K562 (cell line): ENCODE results near the gene MYO16. TPM values are rescaled to one million over a fixed set of nuclear protein-coding genes. Genes with fewer than 3 reads are reported as not detected.

Source experiments
- ATAC-seq: fragments of 200-7000 bp; cut with Tn5 transposase; 3 replicates; pipeline ENCODE4 v1.9.1; 2020; ENCODE audit warnings: moderate library complexity
- BruUV-seq: library from RNA; stranded (reverse); fragments of 400-500 nt; replicated peaks from 2 replicates; lab custom pipeline; 2021; lab: Mats Ljungman, UMichigan
- CTCF ChIA-PET: fragments of 300-600 bp; formaldehyde crosslinking; extraction: SDS; loops from one replicate; lab custom pipeline; 2021; ENCODE audit warnings: low intra/inter-chr PET ratio; lab: Yijun Ruan, JAX
- POLR2A ChIA-PET: fragments of 300-600, 350-650 bp; sonication (Branson Sonifier 250); formaldehyde crosslinking; extraction: SDS; loops from one replicate; lab custom pipeline; 2021; ENCODE audit warnings: antibody characterized with exemption, inconsistent platforms; lab: Yijun Ruan, JAX
- DNase-seq, 4 experiments: peaks; one replicate each; pipeline versions ENCODE4 v3.0.0 to v3.0.0-alpha.2; 2011 to 2018; ENCODE audit warnings: low spot score in 3 of 4, mixed read lengths in 3 of 4; ENCODE audit errors: extremely low read depth in 1 of 4
- FAIRE-seq: peaks from 2 replicates; lab custom pipeline; 2011; peaks lifted over from hg19 to GRCh38; lab: Jason Lieb, UNC
- H2AFZ ChIP-seq: 2 replicates; pipeline ENCODE4 v1.6.0; 2011; ENCODE audit warnings: low read depth, low read length, control low read depth, inconsistent platforms
- H3K27ac ChIP-seq: fragments of 200-600 bp; 3 replicates; pipeline ENCODE4 v1.8.0; 2011; ENCODE audit warnings: low read depth, mild to moderate bottlenecking, control low read depth, inconsistent platforms, low read length, moderate library complexity, mixed read lengths; ENCODE audit errors: extremely low read depth
- H3K27me3 ChIP-seq, 2 experiments: fragments of 300-600 bp in 1 of 2; 2 replicates in 1 of 2; 3 replicates in 1 of 2; pipeline versions ENCODE4 v1.6.0 to v1.8.0; 2011; ENCODE audit warnings: inconsistent platforms in 2 of 2, low read length in 2 of 2, mild to moderate bottlenecking in 1 of 2, mixed read lengths in 1 of 2, moderate library complexity in 1 of 2; ENCODE audit not compliant: control insufficient read depth in 2 of 2, insufficient read depth in 2 of 2
- H3K36me3 ChIP-seq: fragments of 300-600 bp; 3 replicates; pipeline ENCODE4 v1.8.0; 2011; ENCODE audit warnings: mild to moderate bottlenecking, low read length, inconsistent platforms; ENCODE audit not compliant: control insufficient read depth, insufficient read depth
- H3K4me1 ChIP-seq, 2 experiments: fragments of 200-600 bp in 1 of 2; replicated peaks in 1 of 2; 2 replicates in 1 of 2; 3 replicates in 1 of 2; pipeline versions ENCODE4 v1.5.1 to v1.8.0; 2011; ENCODE audit warnings: inconsistent platforms in 2 of 2, low read length in 2 of 2, mild to moderate bottlenecking in 1 of 2, mixed read lengths in 1 of 2, moderate library complexity in 1 of 2; ENCODE audit not compliant: control insufficient read depth in 2 of 2, insufficient read depth in 2 of 2
- H3K4me2 ChIP-seq: 2 replicates; pipeline ENCODE4 v1.6.1; 2011; ENCODE audit warnings: low read length, control low read depth, inconsistent platforms, mixed read lengths; ENCODE audit not compliant: insufficient read depth
- H3K4me3 ChIP-seq: fragments of 200-600 bp; sonication (generic), shearing (Covaris generic); 2 replicates; pipeline ENCODE4 v1.5.1; 2016; ENCODE audit warnings: control low read depth, inconsistent platforms
- H3K79me2 ChIP-seq: fragments of 200-600 bp; 3 replicates; pipeline ENCODE4 v1.8.0; 2011; ENCODE audit warnings: low read length, inconsistent platforms; ENCODE audit not compliant: control insufficient read depth, insufficient read depth
- H3K9ac ChIP-seq, 2 experiments: 2 replicates each; pipeline versions ENCODE4 v1.6.0 to v1.6.1; 2011; ENCODE audit warnings: low read depth in 2 of 2, low read length in 2 of 2, control low read depth in 1 of 2, inconsistent platforms in 1 of 2, mild to moderate bottlenecking in 1 of 2, mixed read lengths in 1 of 2; ENCODE audit not compliant: insufficient read depth in 1 of 2
- H3K9me1 ChIP-seq: one replicate; pipeline ENCODE4 v1.6.0; 2011; ENCODE audit warnings: inconsistent platforms, mild to moderate bottlenecking, low read length, moderate library complexity; ENCODE audit not compliant: control insufficient read depth, insufficient read depth
- H3K9me3 ChIP-seq: replicated peaks from 2 replicates; pipeline ENCODE4 v1.5.1; 2011; ENCODE audit warnings: low read depth, low read length, inconsistent platforms; ENCODE audit not compliant: control insufficient read depth, insufficient read depth
- H4K20me1 ChIP-seq: replicated peaks from 2 replicates; pipeline ENCODE4 v1.6.1; 2011; ENCODE audit warnings: low read length, inconsistent platforms, mixed read lengths; ENCODE audit not compliant: control insufficient read depth, insufficient read depth
- ARID1B ChIP-seq: fragments of 450-650 bp; IDR thresholded peaks from 2 replicates; pipeline ENCODE4 v1.6.1; 2016; ENCODE audit warnings: antibody characterized with exemption, mild to moderate bottlenecking, inconsistent platforms
- CAMTA2 ChIP-seq: fragments of 250-450 bp; sonication (Bioruptor Pico); conservative IDR thresholded peaks from 2 replicates; pipeline ENCODE4 v1.5.1; 2022
- CBFA2T2 ChIP-seq: fragments of 450-650 bp; conservative IDR thresholded peaks from 2 replicates; pipeline ENCODE4 v1.6.1; 2017; ENCODE audit warnings: mild to moderate bottlenecking
- CBFA2T3 ChIP-seq: fragments of 450-650 bp; IDR thresholded peaks from 2 replicates; pipeline ENCODE4 v1.6.1; 2017
- CHCHD3 ChIP-seq: fragments of 250-450 bp; sonication (Bioruptor Pico); IDR thresholded peaks from 2 replicates; pipeline ENCODE4 v2.1.2; 2022; ENCODE audit warnings: mild to moderate bottlenecking
- DACH1 ChIP-seq: fragments of 450-650 bp; IDR thresholded peaks from 2 replicates; pipeline ENCODE4 v1.6.1; 2018; ENCODE audit not compliant: partially characterized antibody
- DDX20 ChIP-seq: fragments of 450-650 bp; IDR thresholded peaks from 2 replicates; pipeline ENCODE4 v1.6.1; 2016; ENCODE audit warnings: missing genetic modification characterization, low read depth, mild to moderate bottlenecking, missing compliant biosample characterization, moderate library complexity
- DPF2 ChIP-seq: fragments of 450-650 bp; IDR thresholded peaks from 2 replicates; pipeline ENCODE4 v1.6.1; 2016
- MCM5 ChIP-seq: fragments of 450-650 bp; IDR thresholded peaks from 2 replicates; pipeline ENCODE4 v1.6.1; 2016; ENCODE audit warnings: low read depth
- MTA2 ChIP-seq: fragments of 450-650 bp; IDR thresholded peaks from 2 replicates; pipeline ENCODE4 v1.6.1; 2016; ENCODE audit warnings: low read depth
- NCOR1 ChIP-seq: fragments of 450-650 bp; IDR thresholded peaks from 2 replicates; pipeline ENCODE4 v1.6.1; 2016; ENCODE audit warnings: mild to moderate bottlenecking, moderate library complexity
- POLR2AphosphoS5 ChIP-seq: IDR thresholded peaks from 2 replicates; pipeline ENCODE4 v1.6.1; 2011; ENCODE audit warnings: mild to moderate bottlenecking, low read depth, low read length, moderate library complexity; ENCODE audit not compliant: control insufficient read depth, insufficient read depth
- TAL1 ChIP-seq: fragments of 450-650 bp; IDR thresholded peaks from 2 replicates; pipeline ENCODE4 v1.6.1; 2016; ENCODE audit warnings: mild to moderate bottlenecking
- TCF3 ChIP-seq: sonication (generic); formaldehyde crosslinking; IDR thresholded peaks from 2 replicates; pipeline ENCODE4 v1.4.0; 2020; ENCODE audit warnings: mild to moderate bottlenecking, missing genetic modification reagents
- TEAD4 ChIP-seq, 2 experiments: sonication (generic) in 1 of 2; formaldehyde crosslinking in 1 of 2; IDR thresholded peaks; 2 replicates each; pipeline versions ENCODE4 v1.6.1 to v1.8.0; 2012 to 2022; ENCODE audit warnings: borderline replicate concordance in 1 of 2, inconsistent platforms in 1 of 2, low read length in 1 of 2, mild to moderate bottlenecking in 1 of 2, missing genetic modification reagents in 1 of 2
- WGBS: fragments of 100-300 bp; shearing (Covaris generic); methylation state at CpG from one replicate; pipeline ENCODE4 v1.1.6; 2016; ENCODE audit warnings: low coverage, mixed read lengths; ENCODE audit not compliant: insufficient coverage; ENCODE audit errors: missing lambda C conversion rate; 5-methylcytosine and 5-hydroxymethylcytosine counted together
- in situ Hi-C: fragments of 300-500 bp; cut with MboI; formaldehyde crosslinking; loops from 4 replicates; pipeline ENCODE4 v1.15.0; 2018; ENCODE audit warnings: inconsistent platforms, mixed read lengths
- intact Hi-C: fragments of 100-400 bp; cut with micrococcal nuclease; formaldehyde crosslinking; loops from 2 replicates; pipeline ENCODE4 v1.14.2; 2022
- polyA plus RNA-seq, 8 experiments: library from polyadenylated mRNA; depleted of rRNA in 4 of 8; stranded (reverse) in 5 of 8; unstranded in 3 of 8; fragments of >200 nt; fragmentation: Nextera tagmentation in 2 of 8; fragmentation: Illumina TruSeq in 1 of 8; extraction: Ambion mirVana in 2 of 8; extraction: Trizol in 1 of 8; gene quantifications; 2 replicates each; pipeline versions ENCODE4 v1.2.1 to v1.2.3, GENCODE V29; 2011 to 2014; ENCODE audit warnings: inconsistent platforms in 1 of 8, missing spikeins in 1 of 8
- total RNA-seq, 7 experiments: library from RNA; depleted of rRNA in 6 of 7; stranded (reverse); fragments of >200 nt in 6 of 7; fragmentation: Illumina TruSeq in 2 of 7; extraction: Trizol in 2 of 7; gene quantifications; 2 replicates each; pipeline versions ENCODE4 v1.2.1 to v1.2.3, GENCODE V29; 2011 to 2021; ENCODE audit warnings: low replicate concordance in 1 of 7
- TF ChIP-seq, protein P1 (sequence below): fragments of 250-450 bp; sonication (Bioruptor Pico); IDR thresholded peaks from 2 replicates; pipeline ENCODE4 v1.5.0; 2021; ENCODE audit warnings: mild to moderate bottlenecking, borderline replicate concordance

Gene MYO16
- total and polyA plus RNA-seq, 9 of the 15 experiments (the other 6 are each of a cell fraction or from before 2014, with no cell fraction given) = 4.3 to 45.7 (median 12.1) TPM

DNA sequence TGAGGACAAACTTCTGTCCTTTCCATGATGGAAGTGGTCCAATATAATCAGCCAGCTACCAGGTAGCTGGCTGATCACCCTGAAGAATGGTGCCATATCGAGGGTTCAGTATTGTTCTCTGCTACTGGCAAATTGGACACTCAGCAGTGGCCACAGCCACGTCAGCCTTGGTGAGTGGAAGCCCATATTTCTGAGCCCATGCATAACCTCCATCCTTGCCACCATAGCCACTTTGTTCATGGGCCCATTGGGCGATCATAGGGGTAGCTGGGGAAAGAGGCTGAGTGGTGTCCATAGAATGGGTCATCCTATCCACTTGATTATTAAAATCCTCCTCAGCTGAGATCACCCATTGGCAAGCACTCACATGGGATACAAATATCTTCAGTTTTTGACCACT lies 591.2 kb downstream of the MYO16 start (continued):
- TF ChIP-seq, protein P1, sequence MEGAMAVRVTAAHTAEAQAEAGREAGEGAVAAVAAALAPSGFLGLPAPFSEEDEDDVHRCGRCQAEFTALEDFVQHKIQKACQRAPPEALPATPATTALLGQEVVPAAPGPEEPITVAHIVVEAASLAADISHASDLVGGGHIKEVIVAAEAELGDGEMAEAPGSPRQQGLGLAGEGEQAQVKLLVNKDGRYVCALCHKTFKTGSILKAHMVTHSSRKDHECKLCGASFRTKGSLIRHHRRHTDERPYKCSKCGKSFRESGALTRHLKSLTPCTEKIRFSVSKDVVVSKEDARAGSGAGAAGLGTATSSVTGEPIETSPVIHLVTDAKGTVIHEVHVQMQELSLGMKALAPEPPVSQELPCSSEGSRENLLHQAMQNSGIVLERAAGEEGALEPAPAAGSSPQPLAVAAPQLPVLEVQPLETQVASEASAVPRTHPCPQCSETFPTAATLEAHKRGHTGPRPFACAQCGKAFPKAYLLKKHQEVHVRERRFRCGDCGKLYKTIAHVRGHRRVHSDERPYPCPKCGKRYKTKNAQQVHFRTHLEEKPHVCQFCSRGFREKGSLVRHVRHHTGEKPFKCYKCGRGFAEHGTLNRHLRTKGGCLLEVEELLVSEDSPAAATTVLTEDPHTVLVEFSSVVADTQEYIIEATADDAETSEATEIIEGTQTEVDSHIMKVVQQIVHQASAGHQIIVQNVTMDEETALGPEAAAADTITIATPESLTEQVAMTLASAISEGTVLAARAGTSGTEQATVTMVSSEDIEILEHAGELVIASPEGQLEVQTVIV (CRISPR knock-in tag) = no peak
- no peak for TF ChIP-seq DACH1

DNA sequence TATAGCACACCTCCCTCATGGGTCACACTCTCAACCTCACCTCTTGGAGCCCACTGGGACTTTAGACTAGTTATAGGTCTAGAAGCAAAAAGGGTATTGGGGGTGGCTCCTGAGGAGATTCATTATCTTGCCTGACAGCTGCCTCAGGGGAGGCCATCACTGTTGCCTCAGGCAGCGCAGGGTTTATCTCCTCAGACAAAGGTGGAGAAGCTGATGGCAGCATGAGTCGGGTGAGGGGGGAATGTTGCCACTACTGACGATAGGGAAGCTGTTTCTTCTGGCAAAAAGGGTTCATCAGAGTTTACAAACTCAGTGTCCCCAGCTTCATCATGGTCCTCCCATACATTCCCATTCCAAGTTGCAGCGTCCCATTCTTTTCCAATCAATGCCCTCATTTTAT lies 594.6 kb downstream of the MYO16 start:
- Histone ChIP-seq H3K36me3 (no peaks in the 10 kb centered on the region), H3K9ac (no peak overlapping the region), H3K27me3 (no peaks in the 10 kb centered on the region), H3K4me1 (no peaks in the 10 kb centered on the region), H3K9me3 (no peaks in the 10 kb centered on the region), H3K4me2 (no peak overlapping the region), H4K20me1 (no peaks in the 10 kb centered on the region), H3K4me3 (no peak overlapping the region), H3K79me2 (no peaks in the 10 kb centered on the region), H2AFZ (no peak overlapping the region), H3K9me1 (no peaks in the 10 kb centered on the region), H3K27ac (no peak overlapping the region)
- 0% methylated on average over 4 of the region's 4 CpGs for WGBS
- intact Hi-C loops (no loop called here), in situ Hi-C loops (no loop called here)
- CTCF ChIA-PET = no interaction called here
- ATAC-seq (no peak), DNase-seq (peak in 1 of 4 experiments; percentile 36), FAIRE-seq (no peak)
- TF ChIP-seq ARID1B (peak; percentile 58), DDX20 (tag) (no peak), CAMTA2 (CRISPR knock-in tag) (no peak), NCOR1 (peak; percentile 59; the same call in 1 of the 2 replicates), CBFA2T3 (peak; percentile 77), CBFA2T2 (peak; percentile 69), TAL1 (peak; percentile 76), MCM5 (no peak), POLR2AphosphoS5 (peak; percentile 31; the same call in 1 of the 2 replicates), DPF2 (peak; percentile 30; the same call in 1 of the 2 replicates), TEAD4 (IDR thresholded peaks at IDR 0.05; ENCODE audit: low read length) (peak; percentile 71), TEAD4 (CRISPR knock-in tag; IDR thresholded peaks at IDR 0.05; ENCODE audit: borderline replicate concordance) (no peak), MTA2 (peak; percentile 20; the same call in 1 of the 2 replicates), CHCHD3 (CRISPR knock-in tag) (no peak), TCF3 (CRISPR knock-in tag) (peak; percentile 35; the same call in 1 of the 2 replicates)
- BruUV-seq = no TSS peak
- POLR2A ChIA-PET = no interaction called here
